AG09319 (cell line): ENCODE measurements around the gene GALNT2.

Source experiments
- DNase-seq: peaks from one replicate; pipeline ENCODE4 v3.0.0-alpha.2; 2010; ENCODE audit warnings: low read depth; ENCODE audit errors: extremely low read depth
- TF ChIP-seq, protein P1 (sequence below): IDR thresholded peaks from 2 replicates; pipeline ENCODE4 v1.5.1; 2011; ENCODE audit warnings: low read depth, mild to moderate bottlenecking, inconsistent platforms, low read length, moderate library complexity

GALNT2 gene

GRCh38 chr1:230084408-230085177 lies 17.6 kb downstream of the GALNT2 start:
- TF ChIP-seq, protein P1, sequence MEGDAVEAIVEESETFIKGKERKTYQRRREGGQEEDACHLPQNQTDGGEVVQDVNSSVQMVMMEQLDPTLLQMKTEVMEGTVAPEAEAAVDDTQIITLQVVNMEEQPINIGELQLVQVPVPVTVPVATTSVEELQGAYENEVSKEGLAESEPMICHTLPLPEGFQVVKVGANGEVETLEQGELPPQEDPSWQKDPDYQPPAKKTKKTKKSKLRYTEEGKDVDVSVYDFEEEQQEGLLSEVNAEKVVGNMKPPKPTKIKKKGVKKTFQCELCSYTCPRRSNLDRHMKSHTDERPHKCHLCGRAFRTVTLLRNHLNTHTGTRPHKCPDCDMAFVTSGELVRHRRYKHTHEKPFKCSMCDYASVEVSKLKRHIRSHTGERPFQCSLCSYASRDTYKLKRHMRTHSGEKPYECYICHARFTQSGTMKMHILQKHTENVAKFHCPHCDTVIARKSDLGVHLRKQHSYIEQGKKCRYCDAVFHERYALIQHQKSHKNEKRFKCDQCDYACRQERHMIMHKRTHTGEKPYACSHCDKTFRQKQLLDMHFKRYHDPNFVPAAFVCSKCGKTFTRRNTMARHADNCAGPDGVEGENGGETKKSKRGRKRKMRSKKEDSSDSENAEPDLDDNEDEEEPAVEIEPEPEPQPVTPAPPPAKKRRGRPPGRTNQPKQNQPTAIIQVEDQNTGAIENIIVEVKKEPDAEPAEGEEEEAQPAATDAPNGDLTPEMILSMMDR, result no peak
- peak; percentile 87 for DNase-seq

GRCh38 chr1:230085178-230085515 lies 18.1 kb downstream of the GALNT2 start:
- TF ChIP-seq, protein P1, result no peak
- no peak for DNase-seq

DNA sequence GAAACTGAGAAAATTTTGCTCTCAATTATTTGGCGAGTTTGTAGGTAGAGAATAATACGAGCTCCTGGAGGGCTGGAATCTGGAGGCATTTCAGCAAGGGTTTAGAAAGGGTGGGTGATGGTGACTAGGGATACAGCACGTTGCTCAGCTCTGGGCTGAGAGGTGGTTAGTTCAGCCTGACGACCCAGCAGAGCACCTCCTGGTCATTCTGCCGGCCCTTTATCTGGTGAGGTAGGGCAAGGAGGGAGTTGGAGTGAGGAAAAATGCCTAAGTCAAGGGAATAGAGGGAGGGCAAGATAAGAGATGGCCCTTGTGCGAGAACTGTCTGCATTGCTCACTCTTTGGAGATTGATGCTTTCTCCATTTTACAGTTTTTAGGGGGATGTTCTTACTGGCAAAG lies 19.1 kb downstream of the GALNT2 start:
- DNase-seq, result no peak
- TF ChIP-seq, protein P1, result no peak

- TF ChIP-seq, protein P1, result no peak
- DNase-seq, result no peak
Observed at GRCh38 chr1:230087028-230087716, 20.1 kb downstream of the GALNT2 start.

GRCh38 chr1:230087717-230088105 lies 20.7 kb downstream of the GALNT2 start:
- TF ChIP-seq, protein P1, result no peak
- DNase-seq, result no peak

GRCh38 chr1:230090194-230090711 lies 23.2 kb downstream of the GALNT2 start:
- TF ChIP-seq, protein P1, result no peak
- DNase-seq, result no peak
